ENCODE measurements around the gene XYLT2.

- TF ChIP-seq CTCF (IDR thresholded peaks at IDR 0.05; ENCODE audit: low read depth, low read length) (no peak), MAX (IDR thresholded peaks at IDR 0.05; ENCODE audit: low read depth, low read length) (no peak), POLR2A (IDR thresholded peaks at IDR 0.05; ENCODE audit: extremely low read depth, insufficient read length) (no peak)
Observed at GRCh38 chr17:50322271-50322670, 23.7 kb upstream of the XYLT2 start.

Measured in NB4 (cell line).